HG03469 (cell line): ENCODE data around the gene CLEC4G.

Experiments used
- ATAC-seq: cut with Tn5 transposase; IDR thresholded peaks from one replicate; pipeline ENCODE4 v1.9.1; 2021; ENCODE audit warnings: mild to moderate bottlenecking, moderate library complexity, moderate number of reproducible peaks; ENCODE audit not compliant: unreplicated experiment

Gene CLEC4G

DNA sequence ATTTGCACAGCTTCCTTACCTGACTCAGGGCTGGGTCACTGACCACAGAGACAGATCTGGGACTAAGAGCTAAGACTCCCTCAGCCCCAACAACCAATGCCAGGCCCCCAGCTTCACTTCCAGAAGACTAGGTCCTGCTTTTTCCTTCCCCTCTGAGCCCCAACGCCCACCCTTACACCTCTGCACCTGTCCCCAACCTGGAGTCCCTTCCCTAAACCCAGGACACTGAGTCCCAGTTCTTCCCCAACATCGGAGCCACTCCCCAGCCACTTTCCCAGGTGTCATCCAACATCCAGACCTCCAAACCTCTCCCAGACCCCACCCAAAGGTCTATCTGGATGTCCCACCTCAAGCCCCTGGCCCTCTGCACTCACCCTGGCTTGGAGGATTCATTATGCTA, 32.9 kb downstream of the CLEC4G start:
- ATAC-seq: no peak

DNA sequence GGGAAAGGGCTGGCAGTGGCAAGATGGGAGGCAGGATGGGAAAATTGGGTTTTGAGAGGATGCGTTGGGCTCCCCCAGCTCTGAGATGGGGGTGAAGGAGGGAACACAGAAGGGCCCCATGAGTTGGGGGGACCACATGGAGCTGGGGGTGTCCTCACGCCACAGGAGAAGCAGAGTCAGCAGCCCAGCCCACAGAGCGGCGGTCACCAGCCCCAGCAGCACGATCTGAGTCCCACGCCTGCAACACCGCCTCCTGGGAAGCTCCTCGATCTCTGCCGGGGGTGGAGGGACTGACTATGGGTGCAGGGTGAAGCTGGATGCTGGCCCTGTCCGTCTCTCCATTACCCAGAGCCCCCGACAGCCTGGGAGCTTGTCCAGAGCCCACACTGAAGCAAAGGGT, 33.3 kb downstream of the CLEC4G start:
- ATAC-seq: no peak

DNA sequence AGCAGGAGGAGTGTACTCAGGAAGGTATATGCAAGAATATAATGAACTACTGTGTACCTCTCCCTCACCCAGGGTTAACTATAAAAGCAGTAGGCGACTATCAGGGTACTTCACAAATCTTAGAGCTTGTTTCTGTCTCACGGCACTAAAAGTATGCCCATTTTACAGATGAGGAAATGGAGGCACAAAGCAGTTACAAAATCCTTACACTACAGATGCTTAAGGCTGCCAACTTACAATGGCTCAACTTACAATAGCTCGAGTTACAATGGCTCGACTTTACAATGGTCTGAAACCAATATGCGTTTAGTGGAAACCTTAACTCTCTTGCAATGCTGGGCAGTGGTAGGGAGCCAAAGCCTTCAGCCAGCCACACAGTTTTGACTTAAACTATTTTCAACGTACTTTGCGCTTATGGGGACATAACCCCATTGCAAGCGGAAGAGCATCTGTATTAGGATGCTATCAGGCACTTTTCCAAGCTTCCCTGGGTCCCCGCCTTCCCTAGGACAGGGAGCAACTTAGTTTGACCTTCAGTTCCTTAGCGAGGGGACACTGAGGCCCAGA, 34.1 kb downstream of the CLEC4G start:
- no peak for ATAC-seq

DNA sequence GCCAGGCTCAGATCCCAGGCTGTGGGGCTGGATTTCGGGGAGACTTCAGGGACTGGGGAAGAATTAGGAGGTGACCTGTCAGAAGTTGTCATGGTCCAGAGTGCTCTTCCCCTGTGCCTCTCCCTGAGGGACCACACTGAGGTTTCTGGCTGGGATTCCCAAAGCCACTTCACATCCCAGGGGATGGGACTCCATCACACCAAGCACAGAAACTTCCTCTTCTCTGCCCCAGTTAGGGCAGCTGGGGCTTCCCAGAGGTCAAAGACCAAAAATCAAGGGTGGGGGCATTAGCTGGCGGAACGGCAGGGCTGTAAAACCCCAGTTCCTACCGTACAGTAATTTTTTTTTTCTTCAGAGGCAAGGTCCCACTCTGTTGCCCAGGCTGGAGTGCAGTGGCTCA, 37.4 kb downstream of the CLEC4G start:
- ATAC-seq: no peak

DNA sequence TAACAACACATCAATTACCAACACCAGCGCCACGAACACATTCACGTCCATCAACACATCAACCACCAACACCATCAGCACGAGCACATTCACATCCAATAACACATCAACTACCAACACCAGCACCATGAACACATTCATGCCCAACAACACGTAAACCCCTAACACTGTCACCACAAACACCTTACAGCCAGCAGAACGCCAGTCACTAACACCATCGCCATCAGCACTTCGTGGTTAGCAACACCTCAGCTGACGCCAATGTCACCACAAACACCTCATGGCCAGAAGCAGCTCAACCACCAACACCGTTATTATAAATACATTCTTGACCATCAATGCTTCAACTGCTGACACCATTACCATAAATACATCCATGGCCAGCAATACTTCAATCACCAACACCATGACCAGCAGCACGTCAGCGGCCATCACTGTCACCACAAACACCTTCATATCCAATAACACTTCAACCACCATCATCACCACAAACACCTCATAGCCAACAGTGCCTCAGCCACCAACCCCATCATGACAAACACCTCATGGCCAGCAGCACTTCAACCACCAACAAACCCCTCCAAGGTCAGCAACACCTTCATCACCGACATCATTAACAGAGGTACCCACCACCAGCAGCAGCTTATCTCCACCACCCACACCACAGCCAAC, 39.4 kb downstream of the CLEC4G start:
- no peak for ATAC-seq

DNA sequence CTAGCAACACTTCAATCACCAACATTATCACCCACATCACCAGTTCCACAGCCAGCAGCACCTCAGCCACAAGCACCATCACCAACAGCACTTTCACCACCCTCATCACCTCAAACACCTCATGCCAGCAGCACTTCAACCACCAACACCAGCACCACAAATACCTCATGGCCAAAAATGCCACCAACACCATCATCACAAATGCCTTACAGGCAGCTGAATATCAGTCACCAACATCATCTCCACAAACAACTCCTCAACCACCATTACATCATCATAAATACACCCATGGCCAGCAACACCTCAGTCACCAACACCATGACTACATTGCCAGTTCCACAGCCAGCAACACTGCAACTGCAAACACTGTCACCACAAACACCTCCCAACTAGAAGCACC, 40.4 kb downstream of the CLEC4G start:
- no peak for ATAC-seq

DNA sequence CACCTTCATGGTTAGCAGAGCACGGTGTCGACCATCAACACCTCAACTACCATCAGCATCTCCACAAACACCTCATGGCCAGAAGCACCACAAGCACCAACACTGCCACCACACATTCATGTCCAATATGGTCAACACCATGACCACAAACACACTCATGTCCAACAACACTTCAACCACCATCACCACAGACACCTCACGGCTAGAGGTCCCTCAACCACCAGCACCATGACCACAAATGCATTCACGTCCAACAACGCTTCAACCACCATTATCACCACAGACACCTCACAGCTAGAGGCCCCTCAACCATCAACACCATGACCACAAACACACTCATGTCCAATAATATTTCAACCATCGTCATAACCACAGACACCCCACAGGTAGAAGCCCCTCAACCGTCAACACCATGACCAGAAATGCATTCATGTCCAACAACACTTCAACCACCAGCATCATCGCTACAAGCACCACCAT, 41.1 kb downstream of the CLEC4G start:
- no peak for ATAC-seq

DNA sequence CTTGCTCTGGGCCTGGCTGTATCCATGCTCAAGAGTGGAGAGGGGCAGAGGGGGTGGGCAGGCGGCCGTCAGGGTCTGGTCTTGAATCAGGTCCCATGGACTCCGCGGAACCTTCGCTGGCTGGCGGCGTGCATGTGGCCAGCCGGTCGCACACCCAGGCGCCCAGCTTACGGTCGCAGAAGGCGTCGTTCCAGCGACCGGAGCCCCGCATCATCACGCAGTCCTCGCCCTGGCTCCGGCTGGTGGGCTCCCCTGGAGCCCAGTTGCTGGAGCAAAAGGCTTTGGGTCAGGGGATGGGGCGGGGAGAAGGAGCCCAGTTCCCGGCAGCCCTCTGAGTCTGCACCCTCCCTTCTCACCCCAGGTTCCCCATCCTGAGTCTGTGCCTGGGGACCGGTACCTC, 42.7 kb downstream of the CLEC4G start:
- ATAC-seq: no peak

DNA sequence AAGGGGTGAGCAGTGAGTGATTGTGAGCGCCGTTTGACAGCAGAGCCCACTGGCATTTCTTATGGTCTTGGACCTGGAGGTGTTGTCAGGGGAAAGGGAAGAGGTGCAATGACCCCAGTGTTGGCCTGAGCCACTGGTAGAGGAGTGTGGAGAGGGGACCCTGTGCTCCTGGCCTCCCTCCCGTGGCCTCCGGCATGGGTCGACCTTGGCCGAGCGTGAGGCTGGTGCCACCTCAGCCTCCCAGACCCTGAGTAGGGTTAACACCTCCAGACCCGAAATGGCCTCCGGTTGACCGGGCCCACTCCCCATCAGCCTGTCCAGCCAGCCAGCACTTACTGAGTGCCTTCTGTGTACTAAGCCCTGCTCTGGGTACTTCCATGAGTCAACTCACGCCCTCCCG, 44.7 kb downstream of the CLEC4G start:
- no peak for ATAC-seq

DNA sequence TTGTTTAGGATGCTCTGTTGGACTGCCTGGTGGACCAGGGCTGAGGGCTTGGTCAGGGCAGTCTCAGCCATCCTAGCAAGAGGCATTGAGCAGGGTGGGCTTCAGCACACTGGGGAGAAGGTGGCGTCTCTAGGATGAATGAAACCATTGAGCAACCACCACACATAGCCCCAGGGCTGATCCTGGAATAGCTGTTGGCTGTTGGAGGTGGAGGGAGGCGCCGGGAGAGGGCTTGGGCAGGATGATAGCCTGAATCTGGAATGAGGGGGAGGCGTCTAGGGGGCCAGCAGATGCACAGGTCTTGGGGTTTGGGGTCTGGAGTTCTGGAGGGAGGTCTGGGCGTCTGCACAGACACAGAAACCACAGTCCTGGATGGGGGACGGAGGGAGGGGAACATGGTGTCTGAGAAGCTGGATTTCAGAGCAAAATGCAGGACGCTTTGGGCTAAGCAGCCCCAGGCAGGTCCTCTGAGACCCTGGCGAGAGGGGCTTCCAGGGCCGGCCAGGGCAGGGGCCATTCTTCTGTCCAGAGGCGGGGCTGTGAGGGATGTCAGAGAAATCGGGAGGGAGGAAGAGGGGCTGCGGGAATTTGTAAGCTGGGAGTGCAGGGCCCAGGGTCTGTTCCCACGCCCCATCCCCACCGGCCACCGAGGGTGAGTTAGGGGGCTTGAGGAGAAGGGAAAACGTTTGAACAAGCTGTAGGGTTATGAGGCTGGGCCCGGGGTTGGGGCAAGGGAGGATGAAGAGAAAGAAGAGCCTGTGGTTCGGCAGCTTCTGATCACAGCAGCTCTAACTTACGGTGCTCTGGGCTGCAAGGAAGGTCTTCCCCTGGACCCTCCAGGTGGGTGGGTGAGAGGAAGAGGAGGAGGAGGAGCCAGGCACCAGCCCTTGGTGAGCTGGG, 46.1 kb downstream of the CLEC4G start:
- no peak for ATAC-seq

DNA sequence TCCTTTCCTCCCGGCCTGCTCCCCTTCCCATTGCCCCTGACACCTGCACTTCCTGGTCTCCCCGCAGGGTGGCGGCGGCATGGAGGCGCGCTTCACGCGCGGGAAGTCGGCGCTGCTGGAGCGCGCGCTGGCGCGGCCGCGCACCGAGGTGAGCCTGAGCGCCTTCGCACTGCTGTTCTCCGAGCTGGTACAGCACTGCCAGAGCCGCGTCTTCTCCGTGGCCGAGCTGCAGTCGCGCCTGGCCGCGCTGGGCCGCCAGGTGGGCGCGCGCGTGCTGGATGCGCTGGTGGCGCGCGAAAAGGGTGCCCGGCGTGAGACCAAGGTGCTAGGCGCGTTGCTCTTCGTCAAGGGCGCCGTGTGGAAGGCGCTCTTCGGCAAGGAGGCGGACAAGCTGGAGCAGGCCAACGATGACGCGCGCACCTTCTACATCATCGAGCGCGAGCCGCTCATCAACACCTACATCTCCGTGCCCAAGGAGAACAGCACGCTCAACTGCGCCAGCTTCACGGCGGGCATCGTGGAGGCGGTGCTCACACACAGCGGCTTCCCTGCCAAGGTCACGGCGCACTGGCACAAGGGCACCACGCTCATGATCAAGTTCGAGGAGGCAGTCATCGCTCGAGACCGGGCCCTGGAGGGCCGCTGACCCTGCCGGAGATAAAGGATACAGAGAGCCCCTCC, 49.6 kb downstream of the CLEC4G start:
- ATAC-seq: no peak

DNA sequence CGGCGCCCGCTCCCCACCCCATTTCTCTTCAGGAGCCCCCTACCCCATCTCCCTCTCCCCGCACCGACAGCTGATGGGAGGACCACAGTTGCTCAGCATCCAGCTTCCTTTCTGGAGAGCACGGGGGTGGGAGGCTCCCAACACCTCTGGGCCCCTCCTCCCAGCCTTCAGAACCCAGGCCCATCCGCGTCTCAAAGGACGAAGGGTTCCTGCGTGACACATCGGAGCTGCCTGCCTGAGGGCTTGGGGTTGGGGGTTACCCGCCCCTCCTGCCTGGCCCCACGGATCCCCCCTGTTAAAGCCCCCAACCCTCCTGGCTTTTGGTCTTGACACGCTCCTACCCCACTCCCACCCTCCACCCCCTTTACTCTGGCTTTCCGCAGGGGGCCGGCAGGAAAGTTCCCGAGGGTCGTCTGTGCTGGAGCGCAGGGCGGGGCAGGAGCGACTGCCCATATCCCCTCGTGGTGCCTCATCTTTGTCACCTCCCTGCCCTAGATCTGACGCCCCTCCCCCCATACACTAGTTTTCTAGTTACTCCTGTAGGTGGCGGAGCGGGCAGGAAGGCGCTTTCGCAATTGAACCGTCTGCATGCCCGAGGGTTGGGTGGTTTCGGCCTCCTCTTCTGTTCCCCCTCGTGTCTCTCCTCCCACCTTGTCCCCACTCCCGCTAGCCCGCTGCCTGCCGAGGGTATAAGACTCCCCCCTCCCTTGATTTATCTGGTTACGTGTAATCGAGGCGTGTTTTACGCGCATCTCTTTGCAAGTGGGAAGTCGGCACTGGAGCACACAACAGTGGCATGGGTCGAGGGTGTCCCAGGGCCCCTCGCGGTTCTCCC, 50.4 kb downstream of the CLEC4G start:
- ATAC-seq: no peak

DNA sequence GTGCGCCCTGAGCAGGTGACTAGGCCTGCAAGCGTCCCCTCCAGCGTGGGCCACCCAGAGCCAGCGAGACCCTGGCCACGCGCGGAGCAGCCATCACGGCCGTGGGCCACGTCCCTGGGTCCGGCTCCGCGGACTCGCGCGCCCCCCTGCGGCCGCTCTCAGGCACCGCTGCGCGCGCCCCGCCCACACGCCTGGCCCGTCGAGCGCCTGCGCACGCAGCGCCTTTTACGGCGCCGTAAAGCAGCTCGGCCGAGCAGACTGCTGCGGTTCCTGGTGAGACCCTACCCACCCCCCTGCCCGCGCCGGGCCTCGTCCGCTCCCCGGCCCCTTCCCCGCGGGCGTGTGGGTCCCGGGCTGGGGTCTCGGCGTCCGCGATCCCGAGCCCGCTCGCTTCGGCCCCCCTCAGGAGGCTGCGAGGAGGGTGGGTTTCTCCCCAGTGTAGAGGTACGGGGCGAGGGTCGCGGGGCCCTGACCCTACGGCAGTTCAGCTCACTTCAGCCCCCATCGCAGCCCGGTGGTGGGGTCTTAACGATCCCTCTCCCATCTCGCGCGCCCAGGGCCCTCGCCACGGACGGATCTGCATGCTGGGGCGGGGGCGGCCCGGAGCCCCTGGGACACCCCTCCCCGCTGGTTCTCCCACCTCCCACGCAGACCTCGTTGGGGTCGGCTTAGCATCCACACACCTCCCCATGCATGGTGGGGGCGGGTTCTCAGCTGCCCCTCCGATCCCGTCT, 51.1 kb downstream of the CLEC4G start, which contains the start of gene TRAPPC5:
Gene TRAPPC5 (plus strand): TSS at position 228 of the 734 bp plus-strand sequence. CDS start 1,421 bp downstream, outside the sequence.
- ATAC-seq: no peak

DNA sequence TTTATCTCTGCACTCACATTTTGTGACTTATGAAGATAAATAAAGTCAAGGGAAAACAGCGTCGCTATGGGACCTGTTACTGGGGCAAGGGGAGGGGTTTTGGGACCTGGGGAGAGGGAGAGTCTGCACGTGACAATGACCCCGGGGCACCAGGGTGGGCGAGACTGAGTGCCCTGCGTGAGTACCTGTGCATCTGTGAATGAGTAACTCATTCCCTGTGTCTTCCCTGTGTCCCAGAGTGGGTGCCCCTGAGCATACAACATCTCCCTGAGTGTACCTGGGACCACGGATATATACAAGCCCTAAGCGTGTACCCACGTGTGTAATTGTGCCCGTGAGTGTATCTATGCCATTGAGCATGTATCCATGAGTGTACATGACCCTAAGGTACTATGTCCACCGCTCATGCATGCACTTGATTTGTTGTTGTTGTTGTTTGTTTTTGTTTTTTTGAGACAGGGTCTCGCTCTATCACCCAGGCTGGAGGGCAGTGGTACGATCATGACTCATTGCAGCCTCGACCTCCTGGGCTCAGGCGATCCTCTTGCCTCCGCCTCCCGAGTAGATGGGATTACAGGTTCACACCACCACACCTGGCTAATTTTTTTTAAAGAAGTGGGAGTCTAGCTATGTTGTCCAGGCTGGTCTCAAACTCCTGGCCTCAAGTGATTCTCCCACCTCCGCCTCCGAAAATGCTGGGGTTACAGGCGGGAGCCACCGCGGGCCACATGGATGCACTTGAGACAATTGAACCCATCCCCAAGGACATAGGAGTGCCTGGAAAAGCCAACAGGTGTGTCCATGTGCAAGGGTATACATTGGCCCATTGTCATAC, 51.9 kb downstream of the CLEC4G start:
- no peak for ATAC-seq

DNA sequence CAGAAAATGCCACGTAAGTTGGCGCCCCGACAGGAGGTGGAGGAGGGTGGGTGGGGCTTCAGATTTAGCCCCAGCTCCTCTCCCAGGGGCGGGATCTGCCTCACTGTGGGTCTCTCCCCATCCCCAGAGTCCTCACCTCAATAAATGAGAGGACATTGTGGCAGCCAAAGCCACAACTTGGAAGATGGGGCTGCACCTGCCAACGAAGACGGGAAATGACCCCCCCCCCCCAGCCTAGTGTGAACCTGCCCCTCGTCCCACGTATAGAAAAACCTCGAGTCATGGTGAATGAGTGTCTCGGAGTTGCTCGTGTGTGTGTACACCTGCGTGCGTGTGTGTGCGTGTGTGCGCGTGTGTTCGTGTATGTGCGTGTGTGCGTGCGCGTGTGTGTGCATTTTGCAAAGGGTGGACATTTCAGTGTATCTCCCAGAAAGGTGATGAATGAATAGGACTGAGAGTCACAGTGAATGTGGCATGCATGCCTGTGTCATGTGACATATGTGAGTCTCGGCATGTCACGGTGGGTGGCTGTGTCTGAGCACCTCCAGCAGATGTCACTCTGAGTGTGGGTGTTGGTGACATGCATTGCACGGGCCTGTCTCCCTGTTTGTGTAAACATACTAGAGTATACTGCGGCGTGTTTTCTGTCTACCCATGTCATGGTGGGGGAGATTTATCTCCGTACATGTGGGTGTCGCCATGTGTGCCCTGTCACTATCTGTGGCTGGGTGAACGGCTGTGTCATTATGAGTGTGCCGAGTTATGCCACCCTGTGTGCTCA, 52.7 kb downstream of the CLEC4G start:
- no peak for ATAC-seq
